HUDEP-2 (cell line): ENCODE measurements around the gene H2AZ2.

Experiments used
- DNase-seq, 76 experiments: peaks; one replicate each; lab custom pipeline; 2025; ENCODE audit not compliant: unreplicated experiment in 76 of 76; lab: John Stamatoyannopoulos, UW

The H2AZ2 gene

DNA sequence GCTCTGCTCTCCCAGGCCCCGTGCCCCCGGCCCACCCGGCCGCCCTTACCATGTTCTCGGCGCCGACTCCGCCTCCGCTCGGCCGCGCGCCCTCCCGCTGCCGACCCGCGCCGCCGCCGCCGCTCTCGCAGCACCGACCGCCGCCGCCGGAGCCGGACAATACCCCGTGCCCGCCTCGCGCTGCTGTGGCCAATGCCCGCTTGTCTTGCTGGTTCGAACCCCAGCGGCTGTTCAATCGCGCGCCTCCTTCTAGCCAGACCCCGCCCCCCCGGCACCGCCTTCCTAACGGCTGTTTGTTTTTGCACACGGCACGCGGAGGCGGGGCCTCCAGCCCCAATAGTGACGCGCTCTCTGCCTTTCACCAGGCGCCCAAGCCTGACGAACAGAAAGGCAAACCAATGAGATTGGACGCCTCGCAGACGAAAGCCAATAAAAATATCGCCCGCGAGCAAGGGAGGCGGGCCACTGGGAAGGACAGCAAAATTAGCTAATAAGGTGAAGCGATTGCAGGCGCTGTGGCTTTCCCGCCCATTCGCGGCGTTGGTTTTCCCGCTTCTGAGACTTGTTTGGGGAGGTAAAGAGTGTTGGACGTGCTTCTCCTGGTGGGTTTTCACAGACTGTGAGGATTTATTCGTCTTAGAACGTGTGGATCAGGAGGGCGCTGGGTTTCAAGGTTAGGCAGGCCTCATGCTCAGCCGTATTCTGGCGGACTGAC, at the start of gene H2AZ2:
Gene H2AZ2, minus strand, starts transcription at position 168 of the 715 bp plus-strand sequence. Its CDS starts 116 bp downstream, at position 52.
- DNase-seq, result peak; percentile 90 to 100 (median 99)

DNA sequence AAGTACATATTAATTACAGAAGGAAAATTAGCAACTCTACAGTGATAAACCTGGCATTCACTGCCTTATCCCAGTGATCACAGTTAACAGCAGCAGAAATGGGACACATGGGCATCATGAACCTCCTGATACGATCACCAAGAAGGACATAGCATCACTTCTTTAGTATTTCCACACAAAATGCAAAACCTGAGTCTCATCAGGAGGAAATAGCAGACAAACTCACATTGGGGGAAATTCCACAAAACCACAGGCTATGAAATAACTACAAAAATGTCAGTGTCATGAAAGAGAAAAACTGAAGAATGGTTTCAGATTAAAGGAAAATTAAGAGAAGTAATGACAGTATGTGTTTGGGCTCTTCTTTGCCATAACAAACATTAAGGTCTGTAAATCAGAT, 49.4 kb upstream of the H2AZ2 start:
- no peak for DNase-seq

DNA sequence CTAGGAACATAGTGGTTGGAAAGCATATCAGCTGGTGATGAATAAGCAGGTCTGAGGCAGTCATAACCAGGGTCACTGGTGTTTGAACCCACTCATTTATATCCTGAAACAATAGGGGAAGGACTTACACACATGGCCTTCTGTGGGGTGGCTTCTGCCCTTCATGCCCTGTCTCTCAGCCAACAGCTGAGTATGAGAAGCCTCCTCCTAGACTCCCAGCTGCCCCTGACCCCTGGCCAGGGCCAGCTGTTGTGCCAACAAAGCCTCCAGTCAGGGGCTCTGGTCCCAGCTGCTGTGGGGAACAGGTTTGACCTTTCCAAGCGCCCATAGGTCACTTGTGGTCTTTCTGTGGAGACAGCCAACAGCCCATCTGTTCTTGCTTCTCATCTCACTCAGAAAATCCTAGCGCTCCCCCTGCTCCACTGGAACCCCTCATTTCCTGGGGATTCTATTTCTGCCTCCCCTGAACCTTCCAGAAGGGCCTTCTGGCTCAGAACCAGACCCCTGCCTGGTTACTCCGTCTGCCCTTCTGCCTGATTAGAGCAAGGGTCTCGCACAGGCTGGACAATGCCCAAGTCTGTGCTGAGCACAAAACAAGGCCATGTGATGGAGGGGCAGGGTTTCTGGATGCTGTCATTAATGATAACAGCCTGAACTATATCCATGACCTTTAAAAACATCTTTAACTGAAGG, 47.1 kb upstream of the H2AZ2 start:
- no peak for DNase-seq

DNA sequence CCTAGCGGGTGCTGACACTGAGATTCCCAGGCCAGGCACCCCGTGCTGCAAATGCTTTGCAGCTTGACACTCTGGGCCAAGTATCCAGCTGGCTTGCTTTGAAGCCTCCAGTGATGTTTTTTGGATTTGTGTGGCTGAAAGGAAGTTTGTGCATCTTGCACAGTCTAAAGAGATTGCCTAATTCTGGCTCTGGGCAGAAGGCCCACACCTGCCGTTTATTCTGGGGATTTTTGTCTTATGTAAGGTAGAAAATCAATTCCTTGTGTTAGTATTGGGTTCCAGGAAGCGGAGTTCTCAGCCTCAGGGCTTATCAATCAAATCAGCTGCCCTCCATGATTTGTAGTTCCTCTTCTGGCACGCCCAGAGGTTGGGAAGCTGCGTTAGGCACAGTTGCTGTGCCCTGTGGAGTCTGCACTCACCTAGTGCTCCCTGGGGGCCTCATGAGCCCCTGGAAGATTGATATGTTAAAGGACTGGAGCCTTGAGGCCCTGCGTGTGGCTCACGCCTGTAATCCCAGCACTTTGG, 45.9 kb upstream of the H2AZ2 start:
- DNase-seq, result no peak

DNA sequence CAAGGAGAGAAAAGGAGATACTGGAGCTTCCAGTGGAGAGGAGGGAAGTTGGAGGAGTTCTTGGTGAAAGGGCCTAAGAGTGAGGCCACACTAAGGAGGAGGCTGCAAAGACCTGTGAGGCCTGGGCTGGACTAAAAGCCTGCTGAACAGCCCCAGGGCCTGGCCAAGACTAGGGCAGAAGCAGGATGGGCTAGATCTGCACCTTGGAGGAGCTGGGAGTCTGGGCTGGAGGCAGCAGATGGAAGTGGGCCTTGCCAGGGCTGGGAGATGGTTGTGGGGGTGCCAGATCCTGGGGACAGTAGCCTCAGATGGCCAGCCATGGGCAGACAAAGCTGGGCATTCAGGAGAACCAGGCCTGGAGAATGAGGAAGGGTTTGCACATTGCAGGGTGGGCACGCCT, 43.9 kb upstream of the H2AZ2 start:
- no peak for DNase-seq

DNA sequence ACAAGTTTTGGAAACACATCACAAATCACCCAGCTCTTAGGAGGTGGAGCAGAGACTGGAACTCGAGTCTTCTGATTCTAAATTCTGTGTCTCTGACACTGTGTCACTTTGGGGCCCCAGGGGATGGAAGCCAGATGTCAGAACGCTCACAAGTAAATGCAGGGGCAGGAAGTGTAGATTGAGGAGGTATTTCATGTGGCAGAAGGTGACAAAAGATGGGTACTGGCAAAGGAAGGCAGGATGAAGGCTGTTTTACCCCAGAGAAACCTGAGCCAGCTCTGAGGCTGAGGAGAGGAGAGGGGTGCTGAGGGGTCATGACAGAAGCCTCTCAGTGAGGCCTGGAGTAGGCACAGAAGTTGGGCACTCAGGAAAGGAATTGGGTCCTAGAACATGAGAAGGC, 43.5 kb upstream of the H2AZ2 start:
- no peak for DNase-seq

DNA sequence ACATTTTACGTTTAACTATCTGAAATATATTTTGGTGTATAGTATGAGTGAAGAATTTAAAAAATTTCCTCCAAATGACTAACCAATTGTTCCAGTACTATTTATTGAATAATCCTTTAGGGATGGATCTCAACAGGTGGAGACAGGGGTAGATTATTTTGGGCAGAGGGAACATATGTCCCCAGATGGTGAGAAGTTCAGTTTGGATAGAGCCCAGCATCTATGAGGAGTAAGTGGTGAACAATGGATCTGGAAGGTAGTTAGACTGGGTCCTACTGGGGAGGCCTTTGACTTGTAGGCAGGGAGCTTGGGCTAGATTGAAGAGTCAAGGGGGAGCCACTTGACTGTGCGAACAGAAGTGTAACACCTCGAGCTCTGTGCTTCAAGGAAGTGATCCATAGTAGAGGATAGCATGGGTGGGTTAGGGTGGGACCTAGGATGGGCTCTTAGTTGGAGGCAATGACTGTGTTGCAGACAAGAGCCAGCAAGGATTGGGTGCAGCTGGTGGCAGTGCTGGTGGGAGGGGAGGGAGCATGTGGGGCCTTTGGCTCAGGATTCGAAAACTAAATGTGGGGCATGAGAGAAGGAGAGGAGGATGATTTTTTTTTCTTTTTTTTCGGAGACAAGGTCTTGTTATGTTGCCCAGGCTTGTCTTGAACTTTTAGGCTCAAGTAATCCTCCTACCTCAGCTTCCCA, 41.3 kb upstream of the H2AZ2 start:
- no peak for DNase-seq

DNA sequence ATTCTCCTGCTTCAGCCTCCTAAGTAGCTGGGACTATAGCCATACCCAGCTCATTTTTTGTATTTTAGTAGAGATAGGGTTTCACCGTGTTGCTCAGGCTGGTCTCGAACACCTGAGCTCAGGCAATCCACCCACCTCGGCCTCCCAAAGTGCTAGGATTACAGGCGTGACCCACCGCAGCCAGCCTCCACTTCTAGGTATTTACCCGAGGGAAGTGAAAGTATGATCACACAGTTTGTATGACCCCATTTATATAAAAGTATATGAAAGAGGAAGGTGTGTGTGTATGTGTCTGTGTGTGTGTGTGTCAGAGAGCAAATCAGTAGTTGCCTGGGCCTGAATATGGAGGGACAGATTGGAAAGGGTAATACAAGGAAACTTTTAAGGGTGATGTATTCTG, 39.4 kb upstream of the H2AZ2 start:
- DNase-seq, result no peak

DNA sequence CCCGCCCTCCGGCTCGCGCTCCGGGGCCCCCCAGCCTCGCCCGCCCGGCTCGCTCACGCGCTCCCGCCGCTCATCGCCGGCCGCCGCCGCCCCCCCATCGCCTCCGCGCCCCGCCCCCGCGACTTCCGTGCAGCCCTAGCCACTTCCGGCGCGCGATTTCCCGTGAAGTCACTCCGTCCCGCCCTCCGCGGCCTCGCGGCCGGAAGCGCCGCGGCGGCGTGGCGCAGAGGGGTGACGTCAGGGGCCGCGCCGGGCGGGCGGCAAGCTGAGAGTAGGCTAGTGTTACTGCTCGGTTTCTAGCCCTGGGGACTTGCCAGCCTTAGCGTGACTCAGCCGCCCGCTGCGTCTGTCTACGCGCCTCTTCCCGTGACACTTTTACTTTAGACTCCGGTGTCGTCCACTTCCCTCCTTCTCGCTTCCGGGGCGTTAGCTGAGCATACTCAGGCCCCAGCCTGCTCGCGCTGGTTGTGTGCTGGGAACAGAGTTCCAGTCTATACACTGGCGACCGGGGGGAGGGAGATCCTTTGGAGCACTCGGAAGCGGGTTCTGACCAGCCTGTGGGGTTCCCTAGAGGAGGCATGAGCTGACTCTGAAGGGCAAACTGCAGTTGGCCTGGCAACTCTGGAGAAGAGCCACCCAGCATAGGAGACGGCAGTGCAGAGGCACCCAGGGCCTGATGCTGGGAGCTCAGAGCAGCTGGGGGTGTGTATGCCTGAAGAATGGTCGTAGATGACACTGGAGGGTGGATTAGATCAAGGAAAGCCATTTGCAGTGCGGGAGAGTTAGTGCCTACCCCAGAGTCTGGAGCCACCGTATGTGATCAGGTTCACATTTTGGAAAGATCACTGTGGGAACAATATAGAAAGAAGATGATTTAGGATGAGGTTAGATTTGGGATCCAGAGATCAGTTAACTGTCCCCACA, 37.8 kb upstream of the H2AZ2 start, which contains the start of gene PURB:
Gene PURB, minus strand, starts transcription at position 137 of the 924 bp plus-strand sequence. CDS start 182 bp downstream, outside the sequence.
- peak in 75 of 76 experiments; percentile 32 to 94 (median 88) for DNase-seq

DNA sequence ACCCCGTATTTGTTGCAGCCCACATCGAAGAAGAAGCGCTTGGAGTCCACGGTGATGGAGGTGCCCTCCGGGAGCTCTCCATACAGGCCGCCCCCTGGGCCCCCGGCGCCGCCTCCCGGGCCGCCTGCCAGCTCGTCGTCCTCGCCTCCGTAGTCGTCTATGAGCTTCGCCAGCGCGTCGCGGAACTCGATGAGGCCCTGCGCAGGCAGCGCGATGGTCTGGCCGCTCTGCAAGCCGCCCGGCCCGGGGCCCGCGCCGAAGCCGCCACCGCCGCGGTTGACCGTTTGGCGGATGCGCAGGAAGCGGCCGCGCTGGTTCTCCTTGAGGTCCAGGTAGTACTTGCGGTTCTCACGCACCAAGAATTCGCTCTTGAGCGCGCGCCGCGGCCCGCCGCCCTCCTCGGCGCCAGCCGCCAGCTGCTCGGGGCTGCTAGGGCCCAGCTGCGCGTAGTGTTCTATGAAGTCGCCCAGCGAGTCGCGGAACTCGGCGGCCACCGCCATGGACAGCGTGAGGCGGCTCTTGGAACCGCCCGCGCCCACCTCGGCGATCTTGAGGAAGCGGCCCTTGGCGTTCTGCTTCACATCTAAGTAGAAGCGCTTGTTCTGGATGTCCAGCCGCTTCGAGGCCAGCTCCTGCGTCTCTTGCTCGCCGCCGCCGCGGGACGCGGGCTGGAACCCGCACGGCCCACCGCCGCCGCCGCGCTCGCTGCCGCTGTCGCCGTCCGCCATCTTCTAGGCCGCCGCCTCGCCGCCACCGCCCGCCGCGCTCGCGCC, 36.9 kb upstream of the H2AZ2 start:
- DNase-seq, result peak in 63 of 76 experiments; percentile 9 to 72 (median 54)

DNA sequence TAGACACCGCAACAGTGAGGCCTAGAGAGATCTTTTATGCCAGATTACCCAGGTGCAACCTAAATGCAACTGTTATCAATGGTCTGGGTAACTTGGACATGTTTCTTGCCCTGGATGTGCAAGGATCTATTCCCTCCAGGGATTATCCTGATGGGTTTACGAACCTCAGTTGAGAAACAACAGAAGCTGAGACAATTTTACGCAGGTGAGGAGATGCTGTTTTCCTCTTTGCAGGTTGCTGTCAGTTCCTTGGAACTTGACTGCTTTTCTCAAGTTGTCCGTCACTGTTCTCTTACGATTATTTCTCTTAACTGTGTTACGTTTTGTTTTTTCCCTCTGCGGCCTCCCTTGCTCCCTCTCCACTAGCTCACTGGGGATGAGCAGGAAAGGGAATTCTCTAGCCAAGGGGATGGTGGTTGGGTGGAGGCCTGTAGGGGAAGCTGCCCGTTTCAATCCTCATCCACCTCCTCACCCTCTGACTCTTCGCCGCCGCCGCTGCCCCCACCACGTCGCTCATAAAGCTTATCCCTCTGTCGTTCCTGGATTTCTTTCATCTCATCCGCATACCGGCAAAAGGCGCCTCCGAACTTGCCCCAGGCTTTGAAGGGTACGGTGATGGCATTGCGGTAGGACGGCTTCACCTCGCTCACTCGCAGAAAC, 36.2 kb upstream of the H2AZ2 start:
- no peak for DNase-seq

DNA sequence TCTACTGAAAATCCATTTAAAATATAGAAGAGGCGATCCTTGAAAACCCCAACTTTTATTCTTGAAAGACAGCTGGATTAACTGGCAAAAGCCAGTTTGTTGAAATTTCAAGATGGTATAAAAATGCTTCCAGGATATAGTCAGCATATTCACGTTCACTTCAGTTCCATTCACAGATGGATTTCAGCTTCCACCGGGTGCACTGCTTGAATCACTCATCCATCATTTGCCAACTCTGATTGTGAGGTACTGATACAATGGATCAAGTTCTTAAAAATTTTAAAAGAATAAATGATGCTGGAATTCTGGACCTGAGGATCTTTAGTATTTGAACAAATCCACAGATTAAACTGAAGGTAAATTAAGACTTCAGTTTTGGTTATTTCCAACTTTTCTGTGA, 35.0 kb upstream of the H2AZ2 start:
- DNase-seq, result no peak

DNA sequence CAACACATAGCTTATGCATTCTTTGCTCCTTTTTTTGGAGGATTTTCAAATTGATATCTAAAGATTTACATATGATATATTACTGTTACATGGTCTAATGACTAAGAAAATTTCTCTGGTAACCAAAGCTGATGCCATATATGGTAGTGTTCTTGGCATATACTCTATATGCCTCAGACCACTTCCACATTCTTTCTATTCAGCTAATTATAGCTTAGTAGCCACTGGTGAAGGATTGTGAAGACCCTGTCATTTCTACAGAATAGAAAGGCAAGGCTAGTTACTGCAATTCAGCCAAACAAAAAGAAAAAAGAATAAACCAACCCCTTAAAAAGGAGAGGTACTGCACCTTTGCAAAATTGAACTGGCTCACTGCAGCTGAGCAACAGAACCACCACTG, 33.7 kb upstream of the H2AZ2 start:
- DNase-seq, result peak in 1 of 76 experiments; percentile 16

DNA sequence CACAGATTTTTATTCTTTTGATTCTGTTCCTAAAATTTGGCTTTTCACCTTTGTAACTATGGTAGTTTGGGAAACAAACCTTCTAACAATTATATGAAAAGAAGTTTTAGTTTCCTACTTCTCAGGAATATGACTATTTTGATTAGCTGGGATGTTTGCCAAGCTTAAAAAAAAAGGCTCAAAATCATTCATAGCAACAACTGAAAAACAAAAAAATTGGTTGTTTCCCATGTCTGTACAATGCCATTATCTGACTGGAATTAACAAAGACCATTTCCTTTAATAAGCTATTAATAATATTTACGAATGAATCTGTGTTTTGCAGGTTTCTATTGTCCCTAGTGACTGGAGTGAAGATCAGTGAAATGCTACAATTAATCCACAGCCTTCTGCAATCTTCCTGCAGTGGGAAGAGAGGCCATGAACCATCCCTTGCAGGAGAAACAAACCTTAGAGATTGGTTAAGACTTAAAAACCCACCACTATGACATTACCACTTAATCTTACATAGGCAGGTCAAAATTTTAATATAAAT, 33.2 kb upstream of the H2AZ2 start:
- no peak for DNase-seq

DNA sequence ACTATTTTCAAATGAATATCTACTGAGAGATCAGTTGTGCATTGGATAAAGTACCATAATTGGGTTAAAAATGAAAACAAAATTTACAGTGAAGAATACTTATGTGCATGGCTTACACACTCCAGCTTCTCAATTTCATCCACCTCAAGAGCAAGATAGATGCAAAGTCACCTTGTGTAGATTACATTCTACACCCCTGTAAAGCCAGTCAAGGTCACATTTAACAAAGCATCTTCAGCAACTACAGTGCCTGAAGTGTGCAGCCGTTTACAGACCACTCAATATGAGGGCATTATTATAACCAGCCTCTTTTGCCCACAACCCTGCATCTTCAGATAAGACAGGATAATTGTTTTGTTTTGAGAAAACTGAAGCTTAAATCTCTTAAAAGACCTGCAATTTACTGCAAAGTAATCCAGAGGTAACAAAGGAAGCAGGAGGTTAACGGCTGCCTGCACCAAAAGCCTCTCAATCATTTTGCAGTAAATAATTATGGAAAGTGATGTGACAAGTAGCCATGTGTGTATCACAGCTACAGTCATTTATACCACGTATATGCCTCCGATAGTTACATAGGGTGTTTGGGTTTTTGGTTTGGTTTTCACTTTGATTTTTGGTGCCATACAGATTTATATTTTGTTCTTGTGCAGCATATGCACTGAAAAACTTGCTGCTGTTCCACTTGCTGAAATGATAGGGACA, 32.6 kb upstream of the H2AZ2 start:
- no peak for DNase-seq

DNA sequence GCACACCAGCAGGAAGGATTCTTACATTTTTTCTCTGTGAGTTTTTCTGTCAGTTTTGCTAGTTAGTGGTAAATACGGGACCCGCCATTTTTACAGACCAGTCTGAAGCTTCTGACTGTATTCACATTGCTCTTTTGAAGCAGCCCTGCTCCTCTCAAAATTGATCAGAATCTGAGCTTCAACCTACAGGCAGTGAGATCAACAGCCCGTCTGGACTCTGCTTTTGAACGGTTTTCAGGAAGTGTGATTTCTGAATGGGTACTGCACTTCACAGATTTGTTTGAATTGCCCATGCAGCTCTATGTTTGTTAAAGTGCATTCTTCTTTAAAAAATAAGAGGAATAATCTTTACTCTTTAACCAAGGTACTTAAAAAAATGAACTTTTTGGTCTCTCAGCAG, 28.5 kb upstream of the H2AZ2 start:
- no peak for DNase-seq

DNA sequence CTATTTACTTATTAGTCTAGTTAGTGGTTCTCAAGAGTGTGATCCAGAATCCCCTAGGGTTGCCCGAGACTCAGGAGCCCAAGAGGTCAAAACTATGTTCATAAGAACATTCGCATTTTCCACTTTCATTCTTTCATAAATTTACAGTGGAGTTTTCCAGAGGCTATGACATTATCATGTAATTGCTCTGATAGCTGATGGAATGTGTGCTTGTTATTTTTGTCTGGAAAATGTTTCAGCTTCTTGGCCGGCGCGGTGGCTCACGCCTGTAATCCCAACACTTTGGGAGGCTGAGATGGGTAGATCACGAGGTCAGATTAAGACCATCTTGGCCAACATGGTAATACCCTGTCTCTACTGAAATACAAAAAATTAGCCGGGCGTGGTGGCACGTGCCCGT, 27.4 kb upstream of the H2AZ2 start:
- no peak for DNase-seq

DNA sequence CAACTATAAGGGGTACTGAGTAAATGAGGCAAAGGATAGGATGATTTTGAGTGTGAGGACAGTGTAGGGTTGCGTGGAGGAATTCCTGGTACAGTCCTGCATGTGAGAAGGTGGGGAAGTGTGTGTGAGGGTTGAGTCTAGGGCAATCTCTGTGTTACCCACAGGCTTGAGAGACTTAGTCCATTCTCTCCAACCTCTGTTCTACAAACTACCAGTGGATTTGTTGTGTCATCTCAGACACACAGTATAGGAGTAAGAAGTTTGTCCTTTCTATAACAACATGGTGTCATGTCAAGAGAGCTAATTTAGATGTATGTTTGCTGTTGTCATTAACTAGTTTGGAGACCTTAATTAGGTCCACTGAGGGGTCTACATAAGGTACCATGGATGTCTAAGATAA, 24.9 kb upstream of the H2AZ2 start:
- DNase-seq, result no peak
